ENCODE measurements around the gene SOCS7.

Gene SOCS7

DNA sequence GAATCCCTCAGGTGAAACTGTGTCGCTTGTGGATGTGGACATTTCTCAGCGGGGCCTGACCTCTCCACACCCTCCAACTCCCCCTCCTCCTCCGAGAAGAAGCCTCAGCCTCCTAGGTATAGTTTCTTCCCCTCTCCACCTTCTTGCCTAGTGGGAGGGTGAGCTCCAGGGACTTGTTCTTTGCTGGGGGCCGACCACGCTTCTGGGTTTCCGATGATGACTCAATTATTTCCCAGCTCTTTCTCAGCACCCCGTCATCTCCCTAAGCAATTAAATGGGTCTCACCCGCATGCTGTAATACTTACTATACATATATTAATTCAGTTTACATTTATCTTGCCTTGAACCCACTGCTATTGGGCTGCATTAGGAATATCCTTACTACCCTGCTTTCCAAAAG lies 13.1 kb downstream of the SOCS7 start:
- no peak for TF ChIP-seq TAF1 (IDR thresholded peaks at IDR 0.05; ENCODE audit: low read depth)
- TF ChIP-seq TCF12 (IDR thresholded peaks at IDR 0.05; ENCODE audit: low read depth): no peak
- no peak for TF ChIP-seq EP300 (IDR thresholded peaks at IDR 0.05; ENCODE audit: borderline replicate concordance)
- no peak for TF ChIP-seq TEAD4 (IDR thresholded peaks at IDR 0.05)
- TF ChIP-seq CEBPB (IDR thresholded peaks at IDR 0.05): no peak
- TF ChIP-seq FOXM1 (IDR thresholded peaks at IDR 0.05; ENCODE audit: borderline replicate concordance, low read depth): no peak
- no peak for TF ChIP-seq EGR1 (IDR thresholded peaks at IDR 0.05)
- no peak for TF ChIP-seq CREB1 (IDR thresholded peaks at IDR 0.05; ENCODE audit: low read depth)
- no peak for TF ChIP-seq NFIC (IDR thresholded peaks at IDR 0.05)
- TF ChIP-seq, protein P1, sequence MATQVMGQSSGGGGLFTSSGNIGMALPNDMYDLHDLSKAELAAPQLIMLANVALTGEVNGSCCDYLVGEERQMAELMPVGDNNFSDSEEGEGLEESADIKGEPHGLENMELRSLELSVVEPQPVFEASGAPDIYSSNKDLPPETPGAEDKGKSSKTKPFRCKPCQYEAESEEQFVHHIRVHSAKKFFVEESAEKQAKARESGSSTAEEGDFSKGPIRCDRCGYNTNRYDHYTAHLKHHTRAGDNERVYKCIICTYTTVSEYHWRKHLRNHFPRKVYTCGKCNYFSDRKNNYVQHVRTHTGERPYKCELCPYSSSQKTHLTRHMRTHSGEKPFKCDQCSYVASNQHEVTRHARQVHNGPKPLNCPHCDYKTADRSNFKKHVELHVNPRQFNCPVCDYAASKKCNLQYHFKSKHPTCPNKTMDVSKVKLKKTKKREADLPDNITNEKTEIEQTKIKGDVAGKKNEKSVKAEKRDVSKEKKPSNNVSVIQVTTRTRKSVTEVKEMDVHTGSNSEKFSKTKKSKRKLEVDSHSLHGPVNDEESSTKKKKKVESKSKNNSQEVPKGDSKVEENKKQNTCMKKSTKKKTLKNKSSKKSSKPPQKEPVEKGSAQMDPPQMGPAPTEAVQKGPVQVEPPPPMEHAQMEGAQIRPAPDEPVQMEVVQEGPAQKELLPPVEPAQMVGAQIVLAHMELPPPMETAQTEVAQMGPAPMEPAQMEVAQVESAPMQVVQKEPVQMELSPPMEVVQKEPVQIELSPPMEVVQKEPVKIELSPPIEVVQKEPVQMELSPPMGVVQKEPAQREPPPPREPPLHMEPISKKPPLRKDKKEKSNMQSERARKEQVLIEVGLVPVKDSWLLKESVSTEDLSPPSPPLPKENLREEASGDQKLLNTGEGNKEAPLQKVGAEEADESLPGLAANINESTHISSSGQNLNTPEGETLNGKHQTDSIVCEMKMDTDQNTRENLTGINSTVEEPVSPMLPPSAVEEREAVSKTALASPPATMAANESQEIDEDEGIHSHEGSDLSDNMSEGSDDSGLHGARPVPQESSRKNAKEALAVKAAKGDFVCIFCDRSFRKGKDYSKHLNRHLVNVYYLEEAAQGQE (IDR thresholded peaks at IDR 0.05; ENCODE audit: low read depth): no peak
- TF ChIP-seq YY1 (IDR thresholded peaks at IDR 0.05; ENCODE audit: low read depth): no peak
- TF ChIP-seq ZBTB7A (IDR thresholded peaks at IDR 0.05; ENCODE audit: low read depth): no peak
- TF ChIP-seq RAD21 (IDR thresholded peaks at IDR 0.05; ENCODE audit: low read depth): no peak
- TF ChIP-seq, protein P2, sequence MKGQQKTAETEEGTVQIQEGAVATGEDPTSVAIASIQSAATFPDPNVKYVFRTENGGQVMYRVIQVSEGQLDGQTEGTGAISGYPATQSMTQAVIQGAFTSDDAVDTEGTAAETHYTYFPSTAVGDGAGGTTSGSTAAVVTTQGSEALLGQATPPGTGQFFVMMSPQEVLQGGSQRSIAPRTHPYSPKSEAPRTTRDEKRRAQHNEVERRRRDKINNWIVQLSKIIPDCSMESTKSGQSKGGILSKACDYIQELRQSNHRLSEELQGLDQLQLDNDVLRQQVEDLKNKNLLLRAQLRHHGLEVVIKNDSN (IDR thresholded peaks at IDR 0.05): no peak

DNA sequence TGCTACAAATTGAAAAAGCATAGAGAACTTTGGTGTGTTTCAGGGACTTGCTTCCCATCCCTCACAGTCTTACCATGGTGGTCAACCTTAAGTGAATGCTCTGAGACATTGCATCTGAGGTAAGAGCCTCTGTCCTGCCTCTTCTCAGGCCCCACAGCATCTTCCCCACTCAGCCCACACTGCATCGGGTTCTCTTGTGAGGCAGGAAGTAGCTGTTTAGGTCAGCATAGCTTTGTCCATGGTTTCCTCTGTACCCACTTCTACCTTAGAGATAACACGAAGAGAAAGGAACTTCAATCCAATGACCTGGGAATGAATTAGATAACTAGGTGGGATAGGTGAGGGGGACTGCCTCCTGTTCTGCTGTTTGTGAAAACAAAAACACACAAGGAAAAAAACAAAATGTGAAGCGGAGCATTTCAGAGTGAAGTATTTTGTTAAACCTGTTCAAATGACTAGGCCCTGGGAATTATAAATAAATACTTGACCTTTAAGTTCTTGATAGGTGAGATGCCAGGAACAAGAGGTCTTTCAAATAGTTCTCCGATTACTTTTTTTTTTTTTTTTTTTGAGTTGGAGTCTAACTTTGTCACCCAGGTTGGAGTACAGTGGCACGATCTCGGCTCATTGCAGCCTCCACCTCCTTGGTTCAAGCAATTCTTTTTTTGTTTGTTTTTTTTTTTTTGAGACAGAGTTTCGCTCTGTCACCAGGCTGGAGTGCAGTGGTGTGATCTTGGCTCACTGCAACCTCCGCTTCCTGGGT lies 17.7 kb downstream of the SOCS7 start:
- TF ChIP-seq EP300 (IDR thresholded peaks at IDR 0.05; ENCODE audit: borderline replicate concordance) (no peak), TEAD4 (IDR thresholded peaks at IDR 0.05) (no peak), RAD21 (IDR thresholded peaks at IDR 0.05; ENCODE audit: low read depth) (no peak), TAF1 (IDR thresholded peaks at IDR 0.05; ENCODE audit: low read depth) (no peak), CREB1 (IDR thresholded peaks at IDR 0.05; ENCODE audit: low read depth) (no peak), FOXM1 (IDR thresholded peaks at IDR 0.05; ENCODE audit: borderline replicate concordance, low read depth) (no peak), YY1 (IDR thresholded peaks at IDR 0.05; ENCODE audit: low read depth) (no peak), CEBPB (IDR thresholded peaks at IDR 0.05) (no peak)
- TF ChIP-seq, protein P1 (IDR thresholded peaks at IDR 0.05; ENCODE audit: low read depth): no peak
- TF ChIP-seq, protein P3, sequence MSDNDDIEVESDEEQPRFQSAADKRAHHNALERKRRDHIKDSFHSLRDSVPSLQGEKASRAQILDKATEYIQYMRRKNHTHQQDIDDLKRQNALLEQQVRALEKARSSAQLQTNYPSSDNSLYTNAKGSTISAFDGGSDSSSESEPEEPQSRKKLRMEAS (IDR thresholded peaks at IDR 0.05): no peak
- TF ChIP-seq, protein P2 (IDR thresholded peaks at IDR 0.05): no peak

DNA sequence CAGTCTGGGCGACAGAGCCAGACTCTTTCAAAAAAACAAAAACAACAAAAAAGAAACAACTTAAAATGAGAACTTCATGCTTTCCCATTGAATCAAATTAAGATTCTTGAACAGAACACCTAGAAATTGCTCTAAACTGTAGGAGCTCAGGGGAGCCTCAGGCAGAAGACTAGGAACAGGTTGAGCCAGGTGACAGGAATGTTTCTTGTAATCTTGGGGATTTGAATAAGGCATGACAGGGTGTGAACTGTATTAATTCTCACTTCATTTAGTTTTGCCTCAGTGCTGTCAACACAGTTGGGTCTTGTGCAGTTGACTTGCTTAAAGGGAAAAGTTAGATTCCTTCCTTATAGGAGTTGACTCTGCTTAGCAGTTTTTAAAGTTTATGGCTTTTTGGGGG lies 27.8 kb downstream of the SOCS7 start:
- TF ChIP-seq NFIC (IDR thresholded peaks at IDR 0.05) (no peak), TAF1 (IDR thresholded peaks at IDR 0.05; ENCODE audit: low read depth) (no peak), FOXM1 (IDR thresholded peaks at IDR 0.05; ENCODE audit: borderline replicate concordance, low read depth) (no peak), RAD21 (IDR thresholded peaks at IDR 0.05; ENCODE audit: low read depth) (no peak), CEBPB (IDR thresholded peaks at IDR 0.05) (no peak), TCF12 (IDR thresholded peaks at IDR 0.05; ENCODE audit: low read depth) (no peak), CREB1 (IDR thresholded peaks at IDR 0.05; ENCODE audit: low read depth) (no peak), EP300 (IDR thresholded peaks at IDR 0.05; ENCODE audit: borderline replicate concordance) (no peak)
- TF ChIP-seq, protein P1 (IDR thresholded peaks at IDR 0.05; ENCODE audit: low read depth): no peak
- TF ChIP-seq, protein P2 (IDR thresholded peaks at IDR 0.05): no peak

DNA sequence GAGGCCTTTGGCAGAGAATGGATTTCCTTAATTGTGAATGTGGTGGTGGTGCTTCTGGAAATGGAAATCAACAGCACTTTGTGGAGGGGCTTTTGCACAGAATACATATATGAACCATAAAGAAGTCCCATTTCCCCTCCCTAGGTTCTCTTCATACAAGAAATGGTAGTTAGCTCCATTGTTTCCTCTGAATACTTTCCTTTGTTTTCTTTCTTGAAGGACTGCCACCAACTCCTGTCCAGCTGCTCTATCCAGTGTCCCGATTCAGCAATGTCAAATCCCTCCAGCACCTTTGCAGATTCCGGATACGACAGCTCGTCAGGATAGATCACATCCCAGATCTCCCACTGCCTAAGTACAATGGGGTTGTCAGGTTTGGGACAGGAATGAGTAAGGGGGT lies 43.4 kb downstream of the SOCS7 start:
- TF ChIP-seq, protein P3 (IDR thresholded peaks at IDR 0.05): no peak
- TF ChIP-seq TEAD4 (IDR thresholded peaks at IDR 0.05) (no peak), TCF12 (IDR thresholded peaks at IDR 0.05; ENCODE audit: low read depth) (no peak), TAF1 (IDR thresholded peaks at IDR 0.05; ENCODE audit: low read depth) (no peak)

Data from Ishikawa (cell line).